ENCODE measurements around the gene MYDGF.
"Not testable (repeated sequence)": the region's sequence is repeated elsewhere in the genome, so short reads cannot be mapped to it uniquely, and the experiment has no call there.

Gene MYDGF
- 17.3 to 29.3 (median 20.0) reads per million in 4 donors for total RNA-seq

DNA sequence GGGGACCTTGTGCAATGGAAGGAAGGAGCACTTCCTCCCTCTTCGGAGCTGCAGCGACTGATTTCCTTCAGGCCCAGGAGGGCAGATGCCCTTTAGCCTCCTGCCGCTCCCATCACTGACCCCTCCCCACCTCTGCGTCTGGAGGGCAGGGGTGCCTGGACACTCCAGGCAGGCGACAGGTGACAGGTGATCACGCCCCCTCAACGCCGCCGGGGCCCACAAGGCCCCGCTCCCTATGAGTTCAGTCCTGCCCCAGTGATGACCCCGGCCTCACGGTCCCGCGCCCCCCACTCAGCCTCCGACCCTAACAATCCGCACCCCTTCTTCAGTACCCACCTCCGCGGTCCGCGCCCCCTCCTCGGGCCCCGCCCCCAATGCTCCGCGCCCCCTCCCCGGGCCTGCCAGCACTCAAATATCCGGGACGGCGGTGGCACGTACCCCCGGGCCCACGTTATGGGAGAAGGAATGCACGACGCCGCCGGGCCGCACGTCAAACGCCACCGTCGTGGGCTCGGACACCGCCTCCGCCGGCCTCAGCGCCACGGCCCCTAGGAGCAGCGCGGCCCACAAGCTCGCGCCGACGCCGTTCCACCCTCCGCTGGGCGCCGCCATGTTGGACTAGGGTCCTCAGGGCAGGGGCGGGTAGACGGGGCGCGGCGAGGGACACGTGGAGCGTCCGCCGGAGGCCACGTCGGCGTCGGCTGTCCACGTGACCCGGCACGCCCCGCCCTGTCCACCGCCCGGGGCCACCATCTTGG lies at the start of gene MYDGF:
TSS of gene MYDGF (minus strand) at position 620 of the 758 bp plus-strand sequence. CDS start at position 612, 8 bp downstream.
- peak; percentile 90 to 95 (median 92) for DNase-seq

DNA sequence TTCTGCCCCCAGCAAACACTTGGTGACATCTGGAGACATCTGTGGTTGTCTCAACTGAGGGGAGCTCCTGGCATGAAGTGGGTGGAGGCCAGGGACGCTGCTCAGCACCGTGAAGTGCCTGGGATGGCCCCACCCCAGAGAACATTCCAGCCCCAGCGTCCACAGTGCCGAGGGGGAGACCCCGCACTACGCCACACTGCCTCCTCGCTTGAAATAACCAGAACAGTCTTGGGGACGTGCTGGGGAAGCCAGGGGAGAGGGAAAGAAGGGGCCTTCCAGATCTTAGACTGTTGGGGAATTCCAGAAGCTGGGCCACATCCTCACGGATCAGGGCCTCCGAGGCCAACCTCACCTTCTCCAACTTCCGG lies 49.3 kb upstream of the MYDGF start:
- DNase-seq = no peak

DNA sequence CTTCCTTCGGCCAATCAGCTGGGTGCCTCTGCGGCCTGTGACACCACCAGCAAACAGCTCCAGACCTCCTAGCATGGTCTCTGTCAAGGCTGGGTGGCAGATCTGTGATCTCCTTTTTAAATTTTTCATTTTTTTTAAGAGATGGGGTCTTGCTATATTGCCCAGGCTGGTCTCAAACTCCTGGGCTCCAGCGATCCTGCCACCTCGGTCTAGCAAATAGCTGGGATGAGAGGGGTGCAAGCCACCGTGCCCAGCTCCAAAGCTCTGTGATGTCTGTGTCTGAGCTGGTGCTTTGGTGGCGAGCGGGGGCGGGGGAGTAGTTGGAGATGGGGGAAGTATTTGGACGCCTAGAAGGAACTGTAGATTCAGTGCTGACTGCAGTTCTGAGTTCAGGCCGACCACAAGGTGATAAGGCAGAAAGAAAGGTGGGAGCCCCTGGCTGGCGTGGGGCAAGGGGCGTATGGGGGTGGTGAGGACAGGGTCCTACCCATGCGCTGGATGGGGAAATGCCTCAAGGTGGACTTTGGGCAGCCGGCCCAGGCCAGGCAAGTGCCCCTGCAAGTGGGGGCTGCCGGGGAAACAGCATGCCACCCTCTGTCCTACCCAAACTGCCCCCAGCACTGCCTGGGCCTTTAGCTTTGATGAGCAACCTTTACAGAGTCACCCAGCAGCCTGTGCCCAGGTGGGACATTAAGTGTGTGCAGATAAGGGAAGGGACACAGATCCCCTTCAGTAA lies 48.0 kb upstream of the MYDGF start:
- DNase-seq = no peak

DNA sequence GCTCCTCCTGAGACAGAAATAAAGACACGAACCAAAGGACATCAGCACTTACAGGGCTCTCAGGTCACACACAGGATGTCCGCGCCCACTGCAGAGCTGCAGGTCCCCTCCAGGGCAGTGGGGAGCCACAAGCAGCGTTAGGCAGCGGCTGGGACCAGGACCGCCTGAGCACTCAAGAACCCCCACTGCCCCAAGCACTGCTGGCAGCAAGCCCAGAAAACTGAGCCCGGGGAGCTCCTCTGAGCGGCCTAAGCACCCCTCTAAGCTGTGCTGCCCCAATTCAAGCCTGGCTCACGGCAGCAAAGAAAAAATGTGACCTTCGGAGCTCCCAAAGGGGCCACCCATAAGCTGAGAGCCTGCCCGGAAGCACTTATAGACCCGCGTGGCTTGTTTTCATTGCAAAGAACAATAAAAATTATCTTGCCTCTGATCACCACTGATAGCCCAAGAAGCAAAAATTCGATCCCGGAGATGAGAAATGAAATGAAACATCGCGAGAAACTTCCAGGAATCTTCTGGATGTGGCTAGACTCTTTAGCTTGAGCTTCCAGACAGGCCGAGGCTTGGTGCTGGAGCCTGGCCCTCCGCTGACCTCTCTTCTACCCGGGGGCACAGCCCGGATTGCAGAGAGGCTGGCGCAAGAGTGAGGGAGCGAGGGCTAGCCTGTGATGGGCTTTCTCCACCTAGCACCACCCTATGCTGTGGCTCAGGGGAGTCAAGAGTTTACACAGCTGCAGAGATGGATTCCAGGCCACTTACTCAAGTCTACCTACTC lies 47.2 kb upstream of the MYDGF start:
- DNase-seq = no peak

DNA sequence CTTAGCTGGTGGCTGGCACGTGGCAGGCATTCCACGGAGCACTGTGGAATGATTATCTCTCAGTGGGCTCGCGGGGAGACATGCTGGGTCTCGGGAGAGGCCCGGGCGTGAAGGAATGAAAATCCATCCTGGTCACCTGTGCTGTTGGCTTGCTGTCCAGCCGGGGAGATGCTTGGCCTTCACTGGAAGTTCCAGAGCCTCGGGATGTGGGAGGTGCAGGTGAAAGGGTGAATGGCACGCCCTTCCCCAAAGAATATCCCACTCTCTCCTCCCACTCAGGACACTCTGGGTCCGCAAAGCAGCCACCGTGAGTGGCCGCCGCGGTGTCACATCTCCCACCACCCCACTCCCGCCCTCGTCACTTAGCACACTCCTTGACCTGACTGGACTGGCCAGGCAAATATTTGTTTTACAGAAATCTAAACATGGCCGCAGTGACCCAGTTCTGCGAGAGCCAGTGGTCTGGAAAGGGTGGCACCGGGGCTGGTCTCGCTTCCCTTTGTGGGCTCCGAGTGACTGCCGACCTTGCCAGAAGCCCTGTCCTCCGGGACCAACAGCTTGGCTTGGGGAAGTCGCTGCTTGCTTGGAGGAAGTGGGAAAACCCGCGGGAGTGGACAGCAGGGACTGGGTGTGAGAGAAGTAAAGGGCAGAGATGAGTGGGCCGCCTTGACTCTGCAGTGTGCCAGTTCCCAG lies 45.5 kb upstream of the MYDGF start:
- no peak for DNase-seq

DNA sequence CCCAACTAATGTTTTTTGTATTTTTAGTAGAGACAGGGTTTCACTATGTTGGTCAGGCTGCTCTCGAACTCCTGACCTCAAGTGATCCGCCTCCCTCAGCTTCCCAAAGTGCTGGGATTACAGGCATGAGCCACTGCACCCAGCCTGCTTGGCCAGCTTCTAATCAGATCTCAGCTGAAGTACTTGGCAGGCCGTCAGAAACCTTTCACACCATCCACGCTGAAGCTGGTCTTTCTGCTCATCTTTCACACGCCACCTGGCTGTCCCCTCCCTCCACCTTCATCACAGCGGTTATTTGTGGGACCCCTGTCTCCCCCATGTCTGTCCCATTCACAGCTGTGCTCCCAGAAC lies 45.0 kb upstream of the MYDGF start:
- DNase-seq = not testable (repeated sequence)

DNA sequence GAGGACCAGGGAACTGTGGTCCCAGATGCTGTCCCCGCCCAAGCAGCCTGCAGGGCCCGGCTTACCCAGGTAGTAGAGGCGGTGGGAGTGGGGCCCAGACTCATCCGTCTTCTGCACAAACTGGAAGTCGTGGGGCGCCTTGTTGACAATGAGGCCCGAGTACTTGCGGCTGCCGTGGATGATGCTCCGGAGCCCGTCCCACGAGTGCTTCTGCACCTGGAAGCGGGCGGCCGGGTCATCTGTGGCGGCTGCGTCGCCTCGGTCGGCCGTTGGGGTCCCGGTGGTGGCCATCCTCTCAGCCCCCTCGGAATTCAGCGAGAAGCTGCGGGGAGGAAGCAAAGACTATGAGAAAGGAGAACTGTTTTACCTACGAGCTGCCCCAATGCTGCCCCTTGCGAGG lies 43.9 kb upstream of the MYDGF start:
- DNase-seq = no peak

DNA sequence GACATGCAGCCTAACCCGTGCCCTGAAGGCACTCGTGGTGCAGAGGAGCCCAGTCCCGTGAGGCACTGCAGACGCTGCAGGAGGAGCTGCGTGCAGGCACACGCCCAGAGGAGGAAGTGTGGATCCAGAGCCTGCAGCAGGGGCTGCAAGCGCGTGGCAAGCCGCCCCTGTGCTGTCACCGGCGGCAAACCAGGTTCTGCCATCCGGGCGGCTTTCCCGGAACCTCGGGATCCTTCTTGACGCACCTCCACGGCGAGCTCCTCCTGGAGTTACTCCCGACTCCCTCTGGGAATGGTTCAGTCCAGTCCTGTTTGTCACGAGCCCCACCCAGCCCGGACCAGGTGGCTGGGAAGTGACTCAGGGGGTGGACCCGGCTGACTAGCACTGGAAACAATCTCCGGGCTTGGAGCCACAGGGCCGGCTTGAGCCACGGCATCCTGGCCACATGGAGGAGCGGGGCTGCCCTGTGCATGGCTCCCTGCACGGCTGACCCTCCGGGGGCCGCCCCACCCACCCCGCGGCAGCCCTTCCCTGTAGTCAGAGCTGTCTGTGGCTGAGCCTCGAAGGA lies 43.3 kb upstream of the MYDGF start:
- no peak for DNase-seq

DNA sequence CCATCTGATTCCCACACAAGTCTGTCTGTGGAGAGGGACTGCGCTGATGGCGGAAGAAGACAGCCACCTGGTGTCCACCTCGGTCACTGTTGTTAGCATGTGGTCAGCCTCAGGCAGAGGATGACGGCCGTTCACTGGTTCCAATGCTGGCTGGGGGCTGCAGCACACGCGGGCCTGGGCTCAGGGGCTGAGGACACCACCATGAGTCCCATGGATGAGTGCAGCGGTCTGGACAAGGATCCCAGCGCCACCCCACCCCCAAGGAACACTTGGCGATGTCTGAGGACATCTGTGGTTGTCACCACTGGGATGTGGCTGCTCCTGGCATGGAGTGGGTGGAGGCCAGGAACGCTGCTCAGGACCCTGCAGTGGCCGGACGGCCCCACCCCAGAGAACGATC lies 42.6 kb upstream of the MYDGF start:
- no peak for DNase-seq

DNA sequence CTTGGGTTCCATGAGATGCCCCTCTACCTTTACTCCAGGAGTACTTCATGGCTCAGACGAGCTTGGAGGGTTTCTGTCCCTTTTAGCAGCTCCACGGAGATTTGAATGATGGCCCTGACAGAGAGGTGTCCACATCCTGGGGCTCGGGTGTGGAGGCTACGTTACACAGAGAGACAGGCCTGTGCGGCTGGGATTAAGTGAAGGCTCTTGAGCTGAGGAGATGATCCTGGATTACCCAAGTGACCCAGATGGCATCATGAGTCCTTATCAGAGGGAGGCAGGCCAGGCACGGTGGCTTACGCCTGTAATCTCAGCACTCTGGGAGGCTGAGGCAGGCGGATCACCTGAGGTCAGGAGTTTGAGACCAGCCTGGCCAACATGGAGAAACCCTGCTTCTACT lies 41.1 kb upstream of the MYDGF start:
- DNase-seq = no peak

DNA sequence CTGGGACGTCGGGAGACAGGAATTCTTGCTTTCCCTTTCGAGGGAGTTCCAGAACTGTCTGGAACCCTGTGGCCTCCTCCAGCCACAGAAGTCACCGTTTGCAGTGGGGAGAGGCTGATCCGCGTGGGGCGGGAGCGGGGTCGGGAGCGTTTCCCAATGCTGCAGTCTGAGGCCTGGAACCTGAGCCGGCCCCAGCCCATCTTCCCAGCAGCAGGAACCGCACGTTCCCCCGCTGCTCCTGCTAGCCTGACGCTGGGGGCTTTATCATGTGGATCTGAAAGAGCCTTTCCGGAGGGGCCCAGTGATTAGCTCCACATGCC lies 40.1 kb upstream of the MYDGF start:
- DNase-seq = no peak

DNA sequence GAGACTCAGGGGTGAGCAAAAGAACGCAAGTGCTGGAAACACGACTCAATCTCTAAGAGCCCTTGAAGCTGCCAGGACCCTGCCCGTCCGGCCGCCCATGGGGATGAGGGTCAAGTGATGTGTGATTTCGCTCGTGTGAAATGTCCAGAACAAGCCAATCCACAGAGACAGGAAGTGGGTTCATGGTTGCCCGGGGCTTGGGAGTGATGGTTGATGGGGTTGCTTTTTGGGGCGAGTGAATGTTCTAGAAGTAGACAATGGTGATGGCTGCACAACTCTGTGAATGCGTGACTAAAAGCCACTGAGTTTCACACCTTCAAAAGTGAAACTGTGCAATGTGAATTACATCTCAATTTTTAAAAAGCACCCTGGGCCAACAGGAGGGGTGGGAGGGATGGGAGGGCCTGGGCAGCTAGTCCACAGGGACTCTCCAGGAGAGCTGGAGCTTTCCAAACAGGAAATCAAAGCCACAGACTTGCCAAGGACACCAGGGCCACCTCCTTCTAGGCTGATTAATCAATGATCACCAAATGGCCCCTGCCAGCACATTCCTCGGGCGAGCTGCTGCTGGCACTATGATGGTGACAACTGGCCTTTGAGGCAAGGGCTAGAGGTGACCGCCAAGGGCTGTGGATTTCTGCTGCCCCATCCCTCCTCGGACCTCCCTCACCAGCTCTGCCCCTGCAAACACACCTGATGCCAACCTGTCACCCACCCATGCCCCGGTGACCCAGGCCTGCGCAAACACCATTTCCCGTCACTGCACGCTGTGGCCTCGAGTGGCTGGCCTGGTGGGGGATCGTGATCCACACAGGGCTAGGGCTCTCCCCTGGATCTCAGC lies 39.5 kb upstream of the MYDGF start:
- no peak for DNase-seq

DNA sequence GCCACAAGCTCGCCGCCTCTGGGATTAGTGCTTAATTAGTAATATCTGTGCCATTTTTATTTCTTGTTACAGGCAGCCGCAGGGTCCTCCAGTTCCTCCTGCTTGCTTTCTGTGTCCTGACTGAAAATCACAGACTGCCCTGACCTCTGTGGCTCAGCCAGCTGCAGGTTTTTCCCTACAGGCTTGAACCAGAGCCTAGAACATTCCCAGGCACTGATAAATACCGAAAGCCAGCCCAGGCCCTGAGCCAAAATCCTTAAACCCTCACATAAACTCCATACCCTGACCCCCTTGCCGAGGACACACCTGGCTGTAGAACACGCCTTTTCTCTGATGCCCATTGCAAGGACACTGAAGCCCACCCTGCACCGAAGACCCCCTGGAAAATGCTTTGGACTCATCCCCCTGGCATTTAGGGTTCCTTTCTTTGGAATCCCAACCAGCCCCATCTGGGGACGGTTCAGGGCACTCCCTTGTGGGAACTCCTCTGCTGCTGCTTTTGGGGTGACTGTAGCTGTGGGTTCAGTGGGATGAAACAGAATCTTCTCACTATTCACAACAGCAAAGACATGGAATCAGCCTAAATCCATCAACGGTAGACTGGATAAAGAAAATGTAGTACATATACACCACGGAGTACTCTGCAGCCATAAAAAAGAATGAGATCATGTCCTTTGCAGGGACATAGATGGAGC lies 38.0 kb upstream of the MYDGF start:
- no peak for DNase-seq

DNA sequence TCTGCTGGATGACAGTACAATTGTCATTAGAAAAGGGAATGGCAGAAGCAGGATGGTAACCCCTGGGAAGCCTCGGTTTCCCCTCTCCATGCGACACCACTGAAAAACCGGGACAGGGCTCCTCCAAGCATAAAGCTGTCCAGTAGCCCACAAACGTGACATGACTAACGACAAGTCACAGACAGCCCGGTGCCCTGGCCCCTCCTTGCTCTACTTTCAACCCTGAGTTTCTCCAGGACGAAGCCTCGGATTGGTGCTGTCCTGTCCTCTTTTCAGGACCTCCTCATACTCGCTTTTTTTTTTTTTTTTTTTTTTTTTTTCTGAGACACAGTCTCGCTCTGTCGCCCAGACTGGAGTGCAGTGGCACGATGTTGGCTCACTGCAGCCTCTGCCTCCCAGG lies 37.2 kb upstream of the MYDGF start:
- DNase-seq = no peak

DNA sequence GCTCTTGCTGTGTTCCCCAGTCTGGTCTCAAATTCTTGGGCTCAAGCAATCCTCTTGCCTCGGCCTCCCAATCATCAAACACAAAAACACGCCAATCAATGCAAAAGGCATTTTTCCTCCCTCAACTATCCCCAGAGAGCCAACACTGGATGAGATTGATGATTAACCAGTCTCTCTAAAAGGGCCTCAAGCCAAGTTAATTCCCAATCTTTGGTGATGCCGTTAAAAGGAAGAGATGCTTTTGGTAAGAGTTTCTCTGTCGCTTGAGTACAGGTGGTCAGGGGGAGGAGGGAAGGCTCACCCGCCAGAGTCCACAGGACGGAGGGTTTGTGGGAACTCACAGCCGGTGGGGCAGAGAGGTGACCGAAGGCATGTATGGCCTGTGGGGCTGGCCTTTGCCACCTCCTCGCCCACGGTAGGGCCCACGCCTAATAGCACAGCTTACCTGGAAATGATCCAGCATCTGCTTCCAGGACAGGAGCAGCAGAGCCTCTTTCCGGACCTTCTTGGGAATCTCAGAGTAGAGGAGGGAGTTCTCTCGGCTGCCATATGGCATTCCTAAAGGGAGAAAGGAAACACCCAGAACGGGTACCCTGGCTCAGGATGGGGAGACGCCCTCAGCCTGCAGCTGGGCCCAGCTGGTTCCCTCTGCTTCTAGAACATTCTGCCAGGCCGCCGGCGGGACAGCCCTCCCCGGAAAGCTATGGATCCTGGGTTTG lies 35.4 kb upstream of the MYDGF start:
- DNase-seq = no peak

DNA sequence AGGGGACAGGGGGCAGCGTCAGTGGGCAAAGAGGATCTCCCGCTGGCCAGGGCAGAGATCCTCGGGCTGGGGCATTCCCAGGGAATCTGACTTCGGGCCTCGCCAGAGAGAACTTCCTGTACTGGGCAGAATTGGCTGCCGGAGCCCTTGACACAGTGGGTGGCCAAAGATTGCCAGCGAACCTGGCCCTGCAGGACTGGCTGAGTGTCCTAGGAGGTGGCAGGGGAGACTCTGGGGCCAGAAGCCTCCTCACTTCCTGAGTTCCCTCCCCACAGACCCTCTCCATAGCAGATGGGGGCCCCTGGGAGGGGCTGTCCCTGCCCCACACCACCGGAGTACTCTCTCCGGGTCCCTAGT lies 34.2 kb upstream of the MYDGF start:
- no peak for DNase-seq

DNA sequence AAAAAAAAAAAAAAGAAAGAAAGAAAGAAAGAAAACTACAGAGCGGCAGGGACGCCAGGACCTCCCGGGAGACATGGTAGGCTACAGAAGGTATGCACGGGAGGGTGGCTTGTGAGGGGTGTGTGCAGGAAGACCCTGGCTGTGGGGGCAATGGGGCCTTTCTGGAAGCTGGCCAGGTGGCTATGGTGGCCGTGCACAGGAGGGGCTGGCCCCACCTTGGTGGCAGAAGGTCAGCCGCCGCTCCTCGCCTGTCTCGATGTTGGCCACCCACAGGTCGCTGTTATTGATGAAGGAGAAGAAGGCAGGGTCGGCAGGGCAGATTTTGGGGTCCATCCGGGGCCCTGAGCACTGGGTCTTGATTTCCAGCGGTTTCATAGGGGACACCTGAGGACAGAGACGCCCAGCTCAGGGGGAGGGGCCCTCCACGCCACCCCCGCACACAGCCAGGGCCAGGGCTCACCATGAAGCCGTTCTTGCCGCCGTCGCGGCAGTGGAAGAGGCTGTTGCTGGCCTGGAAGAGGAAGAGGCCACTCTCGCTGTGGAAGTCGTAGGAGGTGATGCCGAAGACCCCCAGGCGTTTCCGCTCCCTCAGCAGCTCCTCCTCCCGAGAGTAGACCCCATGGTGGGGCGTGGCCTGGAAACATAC lies 33.7 kb upstream of the MYDGF start:
- DNase-seq = no peak

DNA sequence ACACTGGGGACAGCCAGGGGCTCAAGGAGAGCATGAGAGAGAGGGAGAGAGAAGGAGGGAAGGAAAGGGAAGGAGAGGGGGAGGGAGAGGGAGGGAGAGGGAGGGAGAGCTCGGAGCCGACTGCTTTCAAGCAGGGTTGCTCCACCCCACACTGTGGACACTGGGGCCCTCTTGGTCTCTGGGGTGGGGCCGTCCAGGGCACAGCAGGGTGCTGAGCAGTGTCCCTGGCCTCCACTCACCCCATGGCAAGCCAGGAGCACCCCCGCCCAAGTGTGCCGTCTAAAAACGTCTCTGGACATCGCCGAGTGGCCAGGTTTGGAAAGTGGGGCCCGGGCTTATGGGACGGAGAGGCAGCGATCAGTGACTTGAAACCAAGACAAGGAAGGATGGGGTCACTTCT lies 32.6 kb upstream of the MYDGF start:
- no peak for DNase-seq

DNA sequence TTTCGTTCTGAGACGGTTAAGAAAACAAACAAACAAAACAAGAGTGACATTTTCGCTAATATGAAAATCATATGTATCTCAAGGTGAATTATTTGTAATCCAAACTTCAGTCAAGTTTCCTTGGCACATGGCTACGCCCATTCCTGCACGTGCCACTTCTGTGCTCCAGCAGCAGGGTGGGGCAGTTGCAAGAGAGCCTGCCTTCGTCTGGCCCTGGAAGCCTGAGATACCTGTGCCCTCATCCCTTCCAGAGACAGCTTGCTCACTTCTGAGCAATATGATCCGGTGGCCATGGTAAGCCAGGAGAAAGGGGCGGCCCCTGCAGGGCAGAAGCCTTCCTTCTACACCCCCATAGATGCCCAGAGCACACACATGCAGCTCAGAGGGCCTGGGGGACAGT lies 31.4 kb upstream of the MYDGF start:
- no peak for DNase-seq

DNA sequence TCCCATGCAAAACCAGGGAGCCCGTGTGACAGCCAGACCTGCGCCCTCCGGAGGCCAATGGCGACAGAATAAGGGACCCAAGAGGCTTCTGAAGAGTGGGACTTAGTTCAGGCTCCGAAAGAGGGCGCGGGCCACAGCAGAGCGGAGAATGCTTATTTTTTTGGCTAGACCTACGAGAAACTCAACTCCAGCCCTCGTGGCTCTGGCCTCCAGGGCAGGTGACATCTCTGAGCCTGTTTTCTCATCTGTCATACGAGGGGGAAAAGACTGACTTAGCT lies 30.5 kb upstream of the MYDGF start:
- DNase-seq = no peak
